ENCODE measurements around the gene KIAA1671.

Gene KIAA1671

DNA sequence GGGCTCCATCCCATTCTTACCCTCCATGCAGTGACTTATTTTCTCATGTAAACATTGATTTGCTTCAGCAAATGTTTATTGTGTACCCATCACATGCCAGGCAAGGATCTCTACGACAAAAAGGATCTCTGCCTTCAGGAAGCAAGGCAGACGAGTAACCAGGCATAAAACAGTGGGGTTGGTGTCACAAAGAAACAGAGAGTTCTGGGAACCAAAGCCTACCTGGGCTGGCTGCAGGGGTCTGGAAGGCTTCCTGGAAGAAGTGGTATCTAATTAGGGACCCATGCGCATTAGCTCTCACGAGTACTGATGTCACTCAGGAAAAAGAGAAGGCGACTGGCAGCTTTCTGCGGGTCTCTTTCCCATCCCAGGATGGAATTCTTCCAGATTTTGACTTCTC, 44.5 kb downstream of the KIAA1671 start:
- FAIRE-seq (no peak), DNase-seq (ENCODE audit: insufficient read length, low spot score) (no peak)
- TF ChIP-seq POLR2A (IDR thresholded peaks at IDR 0.05; ENCODE audit: low read depth, low read length) (no peak), POU2F2 (IDR thresholded peaks at IDR 0.05; ENCODE audit: low read depth, low read length) (no peak), SPI1 (IDR thresholded peaks at IDR 0.05; ENCODE audit: low read depth, low read length) (no peak), PAX5 (IDR thresholded peaks at IDR 0.05; ENCODE audit: insufficient read depth, low read length, severe bottlenecking) (no peak), TAF1 (IDR thresholded peaks at IDR 0.05; ENCODE audit: low read depth, low read length) (no peak), POLR2AphosphoS5 (IDR thresholded peaks at IDR 0.05; ENCODE audit: low read depth, low read length) (no peak)

- TF ChIP-seq SPI1 (IDR thresholded peaks at IDR 0.05; ENCODE audit: low read depth, low read length) (no peak), TAF1 (IDR thresholded peaks at IDR 0.05; ENCODE audit: low read depth, low read length) (no peak), POU2F2 (IDR thresholded peaks at IDR 0.05; ENCODE audit: low read depth, low read length) (no peak), POLR2A (IDR thresholded peaks at IDR 0.05; ENCODE audit: low read depth, low read length) (no peak), PAX5 (IDR thresholded peaks at IDR 0.05; ENCODE audit: insufficient read depth, low read length, severe bottlenecking) (no peak), POLR2AphosphoS5 (IDR thresholded peaks at IDR 0.05; ENCODE audit: low read depth, low read length) (no peak)
- DNase-seq (ENCODE audit: insufficient read length, low spot score) = no peak
- no peak for FAIRE-seq
Observed at GRCh38 chr22:25000686-25001085, 48.2 kb downstream of the KIAA1671 start.

DNA sequence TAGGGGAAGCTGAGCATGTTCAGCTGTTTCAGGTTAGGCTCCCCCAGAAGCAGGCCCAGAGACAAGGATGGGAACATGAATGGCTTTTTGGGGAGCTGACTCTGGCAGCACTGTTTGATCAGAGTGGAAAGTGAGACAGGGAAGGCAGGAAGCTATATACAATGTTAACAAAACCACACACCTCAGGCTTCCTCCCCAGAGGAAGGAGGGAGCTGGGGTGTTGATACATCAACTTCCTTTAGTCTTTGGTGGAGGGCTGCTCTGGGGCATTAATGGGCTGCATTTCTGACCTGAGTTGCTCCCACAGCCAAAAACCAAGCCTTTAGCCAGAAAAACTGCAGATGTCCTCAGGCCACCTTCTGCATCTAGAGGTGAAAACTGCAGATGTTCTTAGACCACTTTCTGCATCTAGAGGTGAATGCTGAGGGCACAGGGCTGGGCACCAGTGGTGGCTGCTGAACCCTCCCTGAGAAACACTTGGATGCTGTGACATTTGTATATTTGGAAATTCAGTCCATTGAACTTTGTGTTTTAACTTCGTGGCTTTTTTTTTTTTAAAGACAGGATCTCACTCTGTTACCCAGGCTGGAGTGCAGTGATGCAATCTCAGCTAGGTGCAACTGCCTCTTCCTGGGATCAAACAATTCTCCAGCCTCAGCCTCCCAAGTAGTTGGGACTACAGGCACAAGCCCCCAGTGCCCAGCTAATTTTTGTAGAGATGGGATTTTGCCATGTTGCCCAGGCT, 49.9 kb downstream of the KIAA1671 start:
- TF ChIP-seq POU2F2 (IDR thresholded peaks at IDR 0.05; ENCODE audit: low read depth, low read length) = no peak
- no peak for TF ChIP-seq PAX5 (IDR thresholded peaks at IDR 0.05; ENCODE audit: insufficient read depth, low read length, severe bottlenecking)
- TF ChIP-seq POLR2AphosphoS5 (IDR thresholded peaks at IDR 0.05; ENCODE audit: low read depth, low read length) = no peak
- no peak for TF ChIP-seq SPI1 (IDR thresholded peaks at IDR 0.05; ENCODE audit: low read depth, low read length)
- no peak for TF ChIP-seq POLR2A (IDR thresholded peaks at IDR 0.05; ENCODE audit: low read depth, low read length)
- TF ChIP-seq TAF1 (IDR thresholded peaks at IDR 0.05; ENCODE audit: low read depth, low read length) = no peak
- DNase-seq (ENCODE audit: insufficient read length, low spot score) (no peak), FAIRE-seq (no peak)

DNA sequence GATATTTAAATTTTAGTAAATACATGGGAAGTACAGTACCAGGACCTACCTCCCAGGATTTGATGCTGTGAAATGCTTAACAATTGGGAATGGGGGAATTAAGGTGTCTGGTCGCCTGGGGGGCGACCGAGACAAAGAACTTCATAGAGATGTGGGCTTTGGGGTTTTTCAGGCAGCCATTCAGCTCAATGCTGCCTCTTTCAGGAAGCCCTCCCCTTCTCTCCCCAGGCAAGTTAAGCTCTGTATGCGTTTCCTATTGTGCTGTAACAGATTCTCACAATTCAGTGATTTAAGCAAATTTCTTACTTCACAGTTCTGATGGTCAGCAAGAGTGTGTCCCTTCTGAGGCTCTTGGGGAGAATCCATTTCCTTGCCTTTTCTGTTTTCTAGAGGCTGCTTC, 53.8 kb downstream of the KIAA1671 start:
- no peak for FAIRE-seq

DNA sequence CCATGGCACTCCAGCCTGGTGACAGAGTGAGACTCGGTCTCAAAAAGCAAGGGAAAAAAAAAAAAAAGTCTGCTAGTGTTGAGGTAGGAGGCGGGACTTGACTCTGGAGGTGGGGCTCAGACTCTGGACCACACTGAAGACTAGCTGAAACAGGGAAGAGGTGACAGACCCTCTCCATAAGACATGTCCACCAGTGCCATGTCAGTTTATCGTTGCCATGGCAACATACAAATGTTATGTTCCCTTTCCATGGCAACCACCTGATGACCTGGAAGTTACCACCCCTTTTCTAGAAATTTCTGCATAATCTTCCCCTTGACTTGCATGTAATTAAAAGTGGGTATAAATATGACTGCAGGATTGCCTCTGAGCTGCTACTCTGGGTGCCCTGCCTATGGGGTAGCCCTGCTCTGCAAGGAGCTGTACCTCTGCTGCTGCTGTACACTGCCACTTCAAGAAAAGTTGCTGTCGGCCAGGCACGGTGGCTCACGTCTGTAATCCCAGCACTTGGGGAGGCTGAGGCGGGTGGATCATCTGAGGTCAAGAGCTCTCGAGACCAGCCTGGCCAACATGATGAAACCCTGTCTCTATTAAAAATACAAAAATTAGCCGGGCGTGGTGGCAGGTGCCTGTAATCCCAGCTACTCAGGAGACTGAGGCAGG, 55.1 kb downstream of the KIAA1671 start:
- TF ChIP-seq POLR2AphosphoS5 (IDR thresholded peaks at IDR 0.05; ENCODE audit: low read depth, low read length) = no peak
- no peak for TF ChIP-seq PAX5 (IDR thresholded peaks at IDR 0.05; ENCODE audit: insufficient read depth, low read length, severe bottlenecking)
- no peak for TF ChIP-seq TAF1 (IDR thresholded peaks at IDR 0.05; ENCODE audit: low read depth, low read length)
- TF ChIP-seq POU2F2 (IDR thresholded peaks at IDR 0.05; ENCODE audit: low read depth, low read length) = no peak
- no peak for TF ChIP-seq SPI1 (IDR thresholded peaks at IDR 0.05; ENCODE audit: low read depth, low read length)
- no peak for TF ChIP-seq POLR2A (IDR thresholded peaks at IDR 0.05; ENCODE audit: low read depth, low read length)
- no peak for DNase-seq (ENCODE audit: insufficient read length, low spot score)
- no peak for FAIRE-seq

More for the DNA sequence above, 53.8 kb downstream of the KIAA1671 start:
- DNase-seq (ENCODE audit: insufficient read length, low spot score) = no peak
- TF ChIP-seq POU2F2 (IDR thresholded peaks at IDR 0.05; ENCODE audit: low read depth, low read length) (no peak), POLR2AphosphoS5 (IDR thresholded peaks at IDR 0.05; ENCODE audit: low read depth, low read length) (no peak), POLR2A (IDR thresholded peaks at IDR 0.05; ENCODE audit: low read depth, low read length) (no peak), SPI1 (IDR thresholded peaks at IDR 0.05; ENCODE audit: low read depth, low read length) (no peak), TAF1 (IDR thresholded peaks at IDR 0.05; ENCODE audit: low read depth, low read length) (no peak), PAX5 (IDR thresholded peaks at IDR 0.05; ENCODE audit: insufficient read depth, low read length, severe bottlenecking) (no peak)

DNA sequence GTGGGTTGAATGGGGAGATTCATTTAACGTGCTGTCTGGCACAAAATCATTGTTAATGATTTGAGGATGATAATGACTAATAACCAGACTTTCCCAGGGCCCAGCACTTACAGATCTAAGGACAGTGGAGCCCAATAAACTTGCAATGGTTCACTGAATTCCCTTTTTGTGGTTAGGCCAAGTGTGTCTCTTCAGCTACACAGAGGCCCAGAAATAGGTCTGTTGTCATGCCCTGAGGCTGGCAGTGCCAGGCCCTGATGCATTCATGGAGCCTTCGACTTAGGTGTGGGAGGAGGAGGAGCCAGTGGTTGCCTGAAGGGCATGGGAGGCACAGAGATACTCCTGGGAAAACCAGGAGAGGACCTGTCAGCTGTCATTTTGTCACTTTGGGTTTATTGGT, 56.1 kb downstream of the KIAA1671 start:
- TF ChIP-seq POLR2AphosphoS5 (IDR thresholded peaks at IDR 0.05; ENCODE audit: low read depth, low read length) (no peak), POLR2A (IDR thresholded peaks at IDR 0.05; ENCODE audit: low read depth, low read length) (no peak), POU2F2 (IDR thresholded peaks at IDR 0.05; ENCODE audit: low read depth, low read length) (no peak), SPI1 (IDR thresholded peaks at IDR 0.05; ENCODE audit: low read depth, low read length) (no peak), PAX5 (IDR thresholded peaks at IDR 0.05; ENCODE audit: insufficient read depth, low read length, severe bottlenecking) (no peak), TAF1 (IDR thresholded peaks at IDR 0.05; ENCODE audit: low read depth, low read length) (no peak)
- FAIRE-seq (no peak), DNase-seq (ENCODE audit: insufficient read length, low spot score) (no peak)

GRCh38 chr22:25012741-25013143, 60.2 kb downstream of the KIAA1671 start:
- TF ChIP-seq POLR2A (IDR thresholded peaks at IDR 0.05; ENCODE audit: low read depth, low read length) = no peak
- peak; percentile 15; the same call in 1 of the 2 replicates for TF ChIP-seq SPI1 (IDR thresholded peaks at IDR 0.05; ENCODE audit: low read depth, low read length)
- no peak for TF ChIP-seq POLR2AphosphoS5 (IDR thresholded peaks at IDR 0.05; ENCODE audit: low read depth, low read length)
- TF ChIP-seq POU2F2 (IDR thresholded peaks at IDR 0.05; ENCODE audit: low read depth, low read length) = no peak
- DNase-seq (ENCODE audit: insufficient read length, low spot score) = no peak
- FAIRE-seq = no peak

- DNase-seq (ENCODE audit: insufficient read length, low spot score) (no peak), FAIRE-seq (no peak)
- TF ChIP-seq SPI1 (IDR thresholded peaks at IDR 0.05; ENCODE audit: low read depth, low read length) (no peak), TAF1 (IDR thresholded peaks at IDR 0.05; ENCODE audit: low read depth, low read length) (no peak)
Observed at GRCh38 chr22:25013607-25014006, 61.1 kb downstream of the KIAA1671 start.

DNA sequence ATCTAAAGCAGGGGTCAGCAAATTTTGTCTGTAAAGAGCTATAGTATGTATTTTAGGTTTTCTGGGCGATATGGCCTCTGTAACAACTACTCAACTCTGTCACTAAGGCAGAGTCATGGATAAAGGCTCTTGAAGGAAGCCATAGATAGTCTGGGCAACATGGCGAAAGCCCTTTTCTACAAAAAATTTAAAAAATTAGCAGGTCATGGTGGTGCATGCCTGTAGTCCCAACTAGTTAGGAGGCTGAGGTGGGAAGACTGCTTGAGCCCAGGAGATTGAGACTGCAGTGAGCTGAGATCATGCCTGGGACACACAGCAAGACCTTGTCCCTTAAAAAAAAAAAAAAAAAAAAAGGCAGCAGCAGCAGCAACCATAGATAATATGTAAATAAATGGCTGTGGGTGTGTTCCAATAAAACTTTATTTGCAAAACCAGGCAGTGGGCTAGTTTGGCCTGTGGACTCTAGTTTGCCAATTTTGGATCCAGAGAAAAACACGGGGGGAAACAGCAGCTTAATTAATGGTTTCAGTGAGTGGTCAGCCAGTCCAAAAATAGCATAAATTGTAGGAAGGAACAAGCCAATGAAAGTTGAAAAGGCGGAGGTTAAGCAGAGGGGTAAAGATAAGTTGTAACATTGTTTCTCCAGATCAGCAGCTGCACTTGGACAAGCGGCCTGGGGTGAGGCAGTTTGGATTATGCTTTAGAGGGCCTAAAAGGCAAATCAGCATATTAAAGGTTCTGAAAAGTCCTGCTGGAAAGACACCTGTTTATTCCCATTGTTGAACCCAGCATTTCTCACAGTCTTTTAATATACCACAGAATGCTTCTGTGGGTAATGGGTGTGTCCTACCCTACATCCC, 62.6 kb downstream of the KIAA1671 start:
- no peak for DNase-seq (ENCODE audit: insufficient read length, low spot score)
- TF ChIP-seq TAF1 (IDR thresholded peaks at IDR 0.05; ENCODE audit: low read depth, low read length) (no peak), POU2F2 (IDR thresholded peaks at IDR 0.05; ENCODE audit: low read depth, low read length) (no peak), POLR2AphosphoS5 (IDR thresholded peaks at IDR 0.05; ENCODE audit: low read depth, low read length) (no peak), POLR2A (IDR thresholded peaks at IDR 0.05; ENCODE audit: low read depth, low read length) (no peak), PAX5 (IDR thresholded peaks at IDR 0.05; ENCODE audit: insufficient read depth, low read length, severe bottlenecking) (no peak)
- FAIRE-seq = no peak

Data from GM12891 (cell line).